PC-3 (cell line): ENCODE data around the gene CLTA.

Experiments
- EZH2 ChIP-seq: fragments of 300-600 bp; sonication (generic); IDR thresholded peaks from one replicate; pipeline ENCODE4 v1.6.1; 2017; ENCODE audit warnings: antibody characterized with exemption, mild to moderate bottlenecking, low read length; ENCODE audit not compliant: unreplicated experiment
- TF ChIP-seq, protein P1 (sequence below): fragments of 300-600 bp; sonication (generic); conservative IDR thresholded peaks from 2 replicates; pipeline ENCODE4 v1.5.1; 2017; ENCODE audit warnings: antibody characterized with exemption, low read depth, mild to moderate bottlenecking, low read length

DNA sequence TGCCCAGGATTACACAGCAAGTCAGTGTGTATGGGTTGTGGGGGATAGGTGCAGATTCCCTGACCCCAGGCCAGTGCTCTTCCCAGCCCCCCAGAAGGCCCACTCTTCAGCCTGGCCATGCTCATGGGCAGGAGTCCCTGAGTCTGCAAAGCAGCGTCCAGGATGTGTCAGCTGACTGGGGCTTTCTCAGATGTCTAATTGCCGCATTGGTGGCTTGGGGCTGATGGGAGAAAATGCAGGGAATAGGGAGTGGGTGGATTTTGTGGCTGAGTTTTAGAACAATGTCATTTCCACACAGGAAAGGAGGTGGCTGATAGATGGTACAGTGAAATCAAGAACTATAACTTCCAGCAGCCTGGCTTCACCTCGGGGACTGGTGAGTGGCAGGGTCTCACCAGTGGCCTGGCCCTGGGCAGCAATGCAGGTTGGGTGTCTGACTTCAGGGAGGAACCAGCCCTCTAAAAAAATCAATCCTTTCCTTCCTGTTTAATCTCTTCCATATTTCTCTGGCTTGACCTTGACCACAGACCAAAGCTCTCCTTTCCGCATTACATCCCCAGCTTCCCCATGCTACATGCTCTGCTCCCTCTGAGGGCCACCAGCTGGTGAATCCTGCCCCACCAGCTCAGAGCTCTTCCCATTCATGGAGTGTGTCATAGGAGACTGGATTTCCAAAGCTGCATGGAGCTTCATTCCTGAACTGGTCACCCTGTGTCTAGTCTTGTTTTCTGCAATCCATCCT, 40.0 kb upstream of the CLTA start:
- TF ChIP-seq, protein P1, sequence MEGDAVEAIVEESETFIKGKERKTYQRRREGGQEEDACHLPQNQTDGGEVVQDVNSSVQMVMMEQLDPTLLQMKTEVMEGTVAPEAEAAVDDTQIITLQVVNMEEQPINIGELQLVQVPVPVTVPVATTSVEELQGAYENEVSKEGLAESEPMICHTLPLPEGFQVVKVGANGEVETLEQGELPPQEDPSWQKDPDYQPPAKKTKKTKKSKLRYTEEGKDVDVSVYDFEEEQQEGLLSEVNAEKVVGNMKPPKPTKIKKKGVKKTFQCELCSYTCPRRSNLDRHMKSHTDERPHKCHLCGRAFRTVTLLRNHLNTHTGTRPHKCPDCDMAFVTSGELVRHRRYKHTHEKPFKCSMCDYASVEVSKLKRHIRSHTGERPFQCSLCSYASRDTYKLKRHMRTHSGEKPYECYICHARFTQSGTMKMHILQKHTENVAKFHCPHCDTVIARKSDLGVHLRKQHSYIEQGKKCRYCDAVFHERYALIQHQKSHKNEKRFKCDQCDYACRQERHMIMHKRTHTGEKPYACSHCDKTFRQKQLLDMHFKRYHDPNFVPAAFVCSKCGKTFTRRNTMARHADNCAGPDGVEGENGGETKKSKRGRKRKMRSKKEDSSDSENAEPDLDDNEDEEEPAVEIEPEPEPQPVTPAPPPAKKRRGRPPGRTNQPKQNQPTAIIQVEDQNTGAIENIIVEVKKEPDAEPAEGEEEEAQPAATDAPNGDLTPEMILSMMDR = no peak
- TF ChIP-seq EZH2 = no peak
